Measurements from ENCODE around the gene NRIP3. TPM values are rescaled to one million over a fixed set of nuclear protein-coding genes. Genes with fewer than 3 reads are reported as not detected.

The NRIP3 gene
- total and polyA plus RNA-seq, 11 donors: 0.23 to 3.4 (median 0.58) TPM

GRCh38 chr11:9046481-9046880 is 42.7 kb upstream of the NRIP3 start:
- ATAC-seq (peak in 2 of 4 donors; percentile 10 to 35), DNase-seq (no peak)
- intact Hi-C loops (cut with DNase I): no loop called here
- Histone ChIP-seq H3K4me1 (peaks cover 0 to 18% (median 5%) of the 10 kb centered on the region in 12 donors), H3K27me3 (no peaks in the 10 kb centered on the region), H3K36me3 (no peaks in the 10 kb centered on the region), H3K27ac (peak overlapping the region in 5 of 12 donors; percentile 8 to 81 (median 14)), H3K4me3 (no peak overlapping the region), H3K9me3 (no peaks in the 10 kb centered on the region)
- TF ChIP-seq POLR2A (IDR thresholded peaks at IDR 0.05): no peak
- no peak for TF ChIP-seq CTCF (IDR thresholded peaks at IDR 0.05)
- 69 to 86% (median 79%) methylated on average over 4 of the region's 4 CpGs for WGBS, 4 donors

- DNase-seq (no peak), ATAC-seq (no peak)
- Histone ChIP-seq H3K4me1 (peaks cover 0 to 10% (median under 1%) of the 10 kb centered on the region in 12 donors), H3K4me3 (no peak overlapping the region), H3K36me3 (no peaks in the 10 kb centered on the region), H3K27ac (no peak overlapping the region), H3K9me3 (no peaks in the 10 kb centered on the region), H3K27me3 (no peaks in the 10 kb centered on the region)
- intact Hi-C loops (cut with DNase I): no loop called here
- TF ChIP-seq POLR2A (IDR thresholded peaks at IDR 0.05) (no peak), CTCF (IDR thresholded peaks at IDR 0.05) (no peak)
- 63 to 89% (median 81%) methylated on average over 1 of the region's 1 CpG for WGBS, 4 donors
Measured at GRCh38 chr11:9042488-9042887, 38.7 kb upstream of the NRIP3 start.

- no peak for ATAC-seq
- Histone ChIP-seq H3K4me3 (no peak overlapping the region), H3K9me3 (no peaks in the 10 kb centered on the region), H3K36me3 (no peaks in the 10 kb centered on the region), H3K27me3 (no peaks in the 10 kb centered on the region), H3K27ac (no peak overlapping the region), H3K4me1 (peaks cover 0 to 6% (median 0%) of the 10 kb centered on the region in 12 donors)
- WGBS, 4 donors: 72 to 98% (median 92%) methylated on average over 2 of the region's 2 CpGs
- TF ChIP-seq POLR2A (IDR thresholded peaks at IDR 0.05): no peak
- TF ChIP-seq CTCF (IDR thresholded peaks at IDR 0.05): no peak
- intact Hi-C loops (cut with DNase I): no loop called here
- no peak for DNase-seq
Measured at GRCh38 chr11:9041747-9042146, 37.9 kb upstream of the NRIP3 start.

GRCh38 chr11:9040410-9040809 is 36.6 kb upstream of the NRIP3 start:
- TF ChIP-seq CTCF (IDR thresholded peaks at IDR 0.05): no peak
- TF ChIP-seq POLR2A (IDR thresholded peaks at IDR 0.05): no peak
- Histone ChIP-seq H3K36me3 (no peaks in the 10 kb centered on the region), H3K4me3 (no peak overlapping the region), H3K27me3 (no peaks in the 10 kb centered on the region), H3K4me1 (peaks cover 0 to 5% (median 0%) of the 10 kb centered on the region in 12 donors), H3K9me3 (no peaks in the 10 kb centered on the region), H3K27ac (no peak overlapping the region)
- WGBS, 4 donors: 90 to 94% (median 91%) methylated on average over 10 of the region's 10 CpGs
- ATAC-seq (no peak), DNase-seq (no peak)
- intact Hi-C loops (cut with DNase I): no loop called here

All from heart left ventricle (tissue), 16 donors.